MM.1S (cell line): ENCODE results near the gene ADAMTSL1.

ENCODE experiments used
- EZH2phosphoT487 ChIP-seq: fragments of 300-600 bp; sonication (generic); IDR thresholded peaks from 2 replicates; pipeline ENCODE4 v1.6.1; 2018; ENCODE audit warnings: antibody characterized with exemption, low read length
- TF ChIP-seq, protein P1 (sequence below): fragments of 300-600 bp; sonication (generic); IDR thresholded peaks from 2 replicates; pipeline ENCODE4 v1.5.1; 2016; ENCODE audit warnings: antibody characterized with exemption, low read length, mixed read lengths

DNA sequence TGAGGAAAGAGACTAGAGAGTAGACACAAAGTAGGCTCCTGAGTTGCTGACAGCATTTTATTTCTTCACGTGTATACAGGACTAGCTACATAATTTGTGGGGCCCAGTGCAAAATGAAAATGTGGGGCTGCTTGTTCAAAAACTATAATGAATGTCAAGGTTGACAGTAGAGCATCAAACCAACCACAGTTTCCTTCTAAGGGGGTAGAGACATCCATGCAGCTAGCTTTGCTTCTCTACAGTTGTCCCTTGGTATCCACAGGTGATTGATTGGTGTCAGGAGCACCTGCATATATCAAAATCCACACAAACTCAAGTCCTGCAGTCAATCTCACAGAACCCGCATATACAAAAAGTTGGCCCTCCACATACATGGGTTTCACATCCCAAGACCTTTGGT is 429.5 kb downstream of the ADAMTSL1 start:
- TF ChIP-seq, protein P1, sequence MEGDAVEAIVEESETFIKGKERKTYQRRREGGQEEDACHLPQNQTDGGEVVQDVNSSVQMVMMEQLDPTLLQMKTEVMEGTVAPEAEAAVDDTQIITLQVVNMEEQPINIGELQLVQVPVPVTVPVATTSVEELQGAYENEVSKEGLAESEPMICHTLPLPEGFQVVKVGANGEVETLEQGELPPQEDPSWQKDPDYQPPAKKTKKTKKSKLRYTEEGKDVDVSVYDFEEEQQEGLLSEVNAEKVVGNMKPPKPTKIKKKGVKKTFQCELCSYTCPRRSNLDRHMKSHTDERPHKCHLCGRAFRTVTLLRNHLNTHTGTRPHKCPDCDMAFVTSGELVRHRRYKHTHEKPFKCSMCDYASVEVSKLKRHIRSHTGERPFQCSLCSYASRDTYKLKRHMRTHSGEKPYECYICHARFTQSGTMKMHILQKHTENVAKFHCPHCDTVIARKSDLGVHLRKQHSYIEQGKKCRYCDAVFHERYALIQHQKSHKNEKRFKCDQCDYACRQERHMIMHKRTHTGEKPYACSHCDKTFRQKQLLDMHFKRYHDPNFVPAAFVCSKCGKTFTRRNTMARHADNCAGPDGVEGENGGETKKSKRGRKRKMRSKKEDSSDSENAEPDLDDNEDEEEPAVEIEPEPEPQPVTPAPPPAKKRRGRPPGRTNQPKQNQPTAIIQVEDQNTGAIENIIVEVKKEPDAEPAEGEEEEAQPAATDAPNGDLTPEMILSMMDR, result no peak
- TF ChIP-seq EZH2phosphoT487, result no peak
